ENCODE data around the gene PRKCI. TPM values are rescaled to one million over a fixed set of nuclear protein-coding genes. Genes with fewer than 3 reads are reported as not detected.

The PRKCI gene
- total RNA-seq, 4 donors from 2014 or later: 20.2 to 40.5 (median 22.4) TPM

DNA sequence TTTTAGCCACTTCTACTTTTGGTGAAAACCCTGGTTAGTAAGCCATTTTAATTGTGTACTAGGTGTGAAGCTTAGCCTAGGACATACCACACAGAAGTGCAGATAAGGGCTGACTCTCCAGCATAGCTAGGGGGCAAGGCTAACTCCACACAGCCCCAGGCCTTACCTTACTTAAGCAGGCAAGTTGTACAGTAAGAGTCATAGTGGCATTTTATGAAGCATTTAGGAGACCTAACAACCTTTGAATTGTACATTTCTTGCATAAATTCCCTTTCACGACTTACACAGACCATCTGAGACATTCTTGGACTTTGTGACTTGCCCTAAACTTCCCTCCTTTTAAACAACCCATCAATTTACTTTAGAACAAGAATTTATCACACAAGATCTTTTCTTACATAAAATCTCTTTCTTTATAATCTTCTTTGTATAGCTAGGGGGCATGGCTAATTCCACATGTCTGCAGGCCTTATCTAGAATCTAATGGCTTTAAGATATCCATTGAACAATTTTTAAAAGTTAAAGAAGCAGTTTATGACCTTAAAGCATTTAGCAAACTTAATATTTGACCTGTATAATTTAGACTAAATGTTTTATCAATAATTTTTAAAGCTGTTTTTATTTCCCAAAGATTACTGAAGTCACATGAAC, 116.6 kb downstream of the PRKCI start:
- no peak for TF ChIP-seq CTCF (IDR thresholded peaks at IDR 0.05; ENCODE audit: low read depth)

- no peak for TF ChIP-seq CTCF (IDR thresholded peaks at IDR 0.05; ENCODE audit: low read depth)
Measured at GRCh38 chr3:170344971-170345370, 122.7 kb downstream of the PRKCI start.

DNA sequence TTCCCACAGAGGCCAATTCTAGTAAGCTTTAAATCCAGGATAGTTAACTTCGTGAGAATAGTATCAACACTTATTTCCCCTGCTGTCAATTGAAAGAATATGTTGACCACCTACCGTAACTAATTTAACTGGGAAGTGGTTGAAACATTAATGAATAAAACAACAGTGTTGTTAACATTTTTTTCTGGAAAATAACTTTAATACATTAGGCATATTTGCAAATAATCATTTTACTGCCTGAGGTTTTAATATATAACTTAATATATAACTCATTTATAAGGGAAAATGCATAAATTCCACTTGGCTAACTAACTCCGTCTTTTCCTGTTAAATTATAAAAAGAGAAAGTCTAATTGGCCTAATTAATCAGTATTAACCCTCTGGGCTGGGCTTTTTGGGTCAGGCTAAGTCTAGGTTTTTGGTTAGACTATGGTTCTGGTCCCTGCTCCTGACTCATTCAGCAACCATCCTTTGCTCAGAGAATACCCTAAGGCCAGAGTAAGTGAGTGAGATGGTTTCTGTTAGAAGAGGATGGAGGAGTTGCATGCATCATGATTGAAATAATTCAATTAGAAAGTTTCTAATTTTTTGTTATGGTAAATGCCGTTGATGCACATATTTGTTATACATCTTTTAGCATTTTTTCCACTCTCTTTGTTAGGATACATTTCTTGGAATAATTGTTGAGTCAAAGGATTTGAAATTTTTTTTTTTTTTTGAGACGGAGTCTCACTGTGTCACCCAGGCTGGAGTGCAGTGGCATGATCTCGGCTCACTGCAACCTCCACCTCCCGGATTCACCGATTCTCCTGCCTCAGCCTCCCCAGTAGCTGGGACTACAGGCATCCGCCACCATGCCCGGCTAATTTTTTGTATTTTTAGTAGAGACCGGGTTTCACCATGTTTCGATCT, 124.5 kb downstream of the PRKCI start:
- no peak for TF ChIP-seq CTCF (IDR thresholded peaks at IDR 0.05; ENCODE audit: low read depth)

- no peak for TF ChIP-seq CTCF (IDR thresholded peaks at IDR 0.05; ENCODE audit: low read depth)
Measured at GRCh38 chr3:170350515-170351413, 128.5 kb downstream of the PRKCI start.

- TF ChIP-seq CTCF (IDR thresholded peaks at IDR 0.05; ENCODE audit: low read depth): no peak
Measured at GRCh38 chr3:170352936-170353335, 130.7 kb downstream of the PRKCI start.

GRCh38 chr3:170353485-170353884, 131.3 kb downstream of the PRKCI start:
- no peak for TF ChIP-seq CTCF (IDR thresholded peaks at IDR 0.05; ENCODE audit: low read depth)

Data from subcutaneous adipose tissue (tissue), 4 donors.